NCI-H1417 treated with DMSO at 0.1 percent for 48 hours (cell line): ENCODE measurements around the gene MR1.

ENCODE experiments used
- DNase-seq: peaks from one replicate; lab custom pipeline; 2025; lab: John Stamatoyannopoulos, UW

The MR1 gene

DNA sequence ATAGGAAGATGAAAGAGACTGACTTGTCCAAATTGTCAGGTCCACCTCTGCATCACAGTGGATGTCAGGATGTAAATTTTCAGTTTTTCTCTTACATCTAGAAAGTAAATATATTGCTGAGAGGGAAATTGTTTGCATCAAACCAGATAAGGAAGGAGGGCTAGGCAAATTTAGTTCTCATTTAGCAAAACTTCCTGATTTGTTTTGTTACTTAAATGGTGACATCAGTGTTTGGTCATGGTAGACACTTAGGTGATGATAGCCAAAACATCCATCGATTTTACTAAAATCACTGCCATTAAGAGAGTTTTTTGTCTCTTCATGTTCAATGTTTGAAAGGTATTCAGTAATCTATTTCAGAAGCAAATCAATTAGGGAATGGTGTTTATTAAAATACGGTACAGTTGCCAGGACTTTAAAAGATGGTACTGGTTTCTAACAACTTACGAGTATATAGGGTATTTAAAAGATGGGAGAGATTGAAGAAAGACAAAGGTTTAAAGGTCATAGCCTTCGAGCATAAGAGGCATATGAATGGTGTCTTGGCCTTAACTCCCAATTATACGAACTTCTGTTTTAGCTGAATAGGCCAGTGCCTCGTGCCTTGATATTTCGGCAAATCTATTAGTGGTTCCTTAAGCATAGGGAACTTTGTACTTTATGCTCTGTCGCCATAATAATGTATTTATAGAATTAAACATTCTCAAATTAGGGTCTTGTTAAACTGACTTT, 57.7 kb downstream of the MR1 start:
- DNase-seq, result no peak

DNA sequence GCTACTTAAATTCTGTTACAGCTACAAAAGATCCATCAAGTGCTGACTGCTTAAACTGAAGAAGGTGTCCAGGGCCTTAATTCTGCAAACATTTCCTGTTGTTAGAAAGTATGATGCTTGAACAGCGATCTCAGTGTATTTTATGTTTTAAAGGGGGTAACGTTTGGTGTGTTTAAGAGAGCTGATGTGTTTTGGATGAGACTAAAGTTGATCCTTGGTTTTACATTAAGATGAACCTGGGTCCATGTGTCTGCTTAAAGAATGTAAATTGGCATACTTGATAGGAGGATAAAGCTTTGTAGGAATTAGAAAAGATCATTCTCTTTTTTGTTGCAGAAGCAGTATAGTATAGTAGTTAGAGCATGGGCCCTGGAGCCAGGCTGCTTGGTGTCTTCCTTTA, 58.3 kb downstream of the MR1 start:
- no peak for DNase-seq

DNA sequence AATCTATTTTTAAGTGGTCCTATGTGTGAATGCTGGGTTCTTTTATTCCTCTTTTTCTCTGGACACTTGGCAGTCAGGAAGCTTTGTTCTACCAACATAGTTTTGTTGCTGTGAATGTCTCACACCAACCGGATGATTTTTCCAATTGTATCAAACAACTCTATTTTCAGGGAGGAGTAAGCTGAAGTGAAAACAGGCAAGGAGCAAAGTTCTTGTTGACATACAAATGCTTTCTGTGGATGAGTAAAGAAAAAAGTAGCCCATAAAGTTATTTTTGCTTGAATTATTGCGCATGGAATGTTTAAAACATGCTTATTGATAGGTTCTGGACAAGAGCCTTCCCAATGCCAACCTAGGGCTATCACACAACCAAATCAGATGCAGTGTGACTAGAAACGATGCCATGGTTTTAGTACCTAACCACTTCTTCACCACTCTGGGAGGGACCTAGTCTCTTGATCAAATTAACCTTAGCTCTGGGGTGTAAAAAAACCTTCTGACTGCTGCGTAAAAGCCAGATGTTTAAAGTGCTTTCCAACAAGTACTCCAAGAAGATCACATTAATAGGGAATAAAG, 59.2 kb downstream of the MR1 start:
- DNase-seq, result no peak

DNA sequence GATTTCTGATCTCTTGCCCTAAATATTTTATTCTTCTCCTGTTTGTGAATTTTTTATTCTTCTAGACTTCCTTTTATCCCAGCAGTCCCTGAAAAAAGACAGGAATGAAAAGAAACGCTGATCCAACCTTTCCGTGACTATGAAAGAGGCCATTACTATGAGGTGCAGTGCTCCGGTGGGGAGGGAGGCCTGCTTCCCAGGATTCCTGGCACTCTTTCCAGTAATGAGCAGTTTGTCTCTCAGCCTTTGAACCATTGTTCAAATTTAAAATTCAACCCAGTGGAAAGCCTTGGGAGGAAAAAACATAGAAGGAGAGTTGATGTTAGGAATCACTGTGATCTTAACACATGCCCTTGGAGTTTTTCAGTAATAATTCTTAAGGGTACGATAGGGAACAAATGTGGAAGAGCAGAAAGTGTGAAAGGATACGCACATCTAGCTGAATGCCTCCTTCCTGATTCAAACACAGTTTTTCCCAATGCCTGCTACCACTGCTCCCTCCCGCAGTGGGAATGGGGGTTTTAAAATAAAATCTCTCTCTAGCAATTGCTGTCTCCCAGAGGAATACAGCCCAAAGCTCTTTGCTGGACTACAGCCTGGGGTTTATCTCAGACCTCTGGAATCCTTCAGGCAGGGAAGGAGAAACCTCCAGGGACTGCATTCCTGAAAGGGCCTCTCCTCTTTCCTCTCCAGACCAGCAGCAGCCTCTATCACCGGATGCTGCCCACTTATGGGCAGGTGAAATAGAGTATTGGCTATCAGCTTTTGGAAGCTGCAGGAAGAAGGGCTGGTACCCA, 60.8 kb downstream of the MR1 start:
- no peak for DNase-seq

DNA sequence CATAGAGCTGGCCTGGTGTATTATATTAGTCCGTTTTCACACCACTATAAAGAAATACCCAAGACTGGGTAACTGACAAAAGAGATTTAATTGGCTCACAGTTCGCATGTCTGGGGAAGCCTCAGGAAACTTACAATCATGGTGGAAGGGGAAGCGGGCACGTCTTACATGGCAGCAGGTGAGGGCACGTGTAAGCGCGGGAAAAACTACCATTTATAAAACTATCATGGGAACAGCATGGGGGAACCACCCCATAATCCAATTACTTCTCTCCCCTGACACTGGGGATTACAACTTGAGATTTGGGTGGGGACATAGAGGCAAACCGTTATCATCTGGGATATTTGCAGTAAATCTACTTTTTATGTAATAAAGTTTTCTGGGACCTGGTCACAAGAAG, 61.5 kb downstream of the MR1 start:
- no peak for DNase-seq

DNA sequence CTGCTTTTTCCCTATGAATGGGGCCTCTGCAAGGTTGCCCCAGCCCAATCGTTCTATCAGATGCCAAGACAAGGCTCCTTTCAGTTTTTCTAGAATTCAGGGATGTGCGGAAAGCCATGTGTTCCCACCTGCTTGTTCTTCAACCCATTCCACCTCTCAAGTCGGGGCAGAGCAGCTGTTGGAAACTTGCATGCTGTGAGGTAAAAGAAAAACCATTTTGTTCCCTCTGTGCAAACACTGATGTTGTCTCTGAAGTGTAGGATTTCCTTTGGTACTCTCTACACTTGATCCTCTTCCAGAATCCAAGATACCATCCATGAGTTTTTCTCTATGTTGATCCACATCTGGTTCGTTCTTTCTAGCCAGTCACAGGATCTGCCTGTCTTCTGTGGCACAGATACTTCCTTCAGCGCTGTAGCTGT, 62.0 kb downstream of the MR1 start:
- DNase-seq, result no peak

DNA sequence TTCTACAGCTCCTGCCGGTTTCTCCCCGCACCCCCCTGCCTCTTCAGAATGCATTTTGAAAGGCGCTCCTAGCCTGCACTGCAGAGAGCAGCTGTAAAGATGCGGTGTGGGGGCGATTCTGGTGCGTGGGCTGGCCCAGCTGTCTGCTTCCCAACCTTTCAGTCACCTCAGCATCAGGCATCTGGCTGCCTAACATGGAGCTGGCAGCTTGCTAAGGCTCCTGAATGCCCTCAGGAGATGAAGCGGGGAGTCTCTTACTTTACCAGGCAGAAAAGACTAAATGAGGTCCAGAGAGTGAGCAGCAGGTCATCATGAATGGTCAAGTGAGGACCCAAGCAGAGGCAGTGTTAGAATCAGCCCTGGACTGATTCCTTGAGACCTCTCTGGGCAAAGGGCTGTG, 63.5 kb downstream of the MR1 start:
- DNase-seq, result no peak

DNA sequence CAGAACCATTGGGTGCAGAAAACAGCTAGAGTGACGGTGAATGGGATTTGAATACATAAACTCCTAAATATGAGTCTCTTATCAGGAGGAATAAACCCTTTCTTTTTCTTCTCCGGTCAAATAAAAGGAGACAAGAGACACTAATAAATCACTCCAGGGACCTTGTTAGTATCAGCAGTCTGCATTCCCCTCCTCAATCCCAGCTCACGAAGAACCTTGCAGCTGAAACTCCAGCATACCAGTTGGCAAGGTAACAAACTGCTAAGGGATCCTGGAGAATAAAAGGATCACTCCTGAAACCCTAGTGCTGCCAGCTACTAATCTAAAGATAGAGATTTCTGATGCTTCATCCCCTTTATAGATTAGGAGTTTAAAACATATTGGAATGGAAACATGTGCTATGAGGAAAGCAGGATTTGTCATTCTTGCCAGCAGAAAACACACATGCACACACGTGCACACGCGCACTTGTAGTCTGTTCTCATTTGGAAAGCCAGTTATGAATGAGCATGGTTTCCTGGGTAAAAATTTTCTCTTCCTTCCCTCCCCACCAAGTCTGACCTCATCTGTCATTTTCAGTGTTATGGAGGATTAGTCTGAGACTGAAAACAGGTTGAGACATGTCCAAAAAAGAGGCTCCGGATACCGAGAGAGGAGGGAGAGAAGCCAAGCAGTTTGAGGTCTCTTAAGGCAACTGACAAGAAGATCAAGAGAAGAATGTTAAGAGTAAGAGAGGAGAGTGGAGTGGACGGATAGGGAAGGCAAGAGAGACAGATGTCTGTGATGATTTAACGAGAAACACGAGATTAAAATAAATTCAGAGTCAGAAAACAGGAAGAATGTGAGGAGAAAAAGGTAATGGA, 65.6 kb downstream of the MR1 start:
- no peak for DNase-seq

DNA sequence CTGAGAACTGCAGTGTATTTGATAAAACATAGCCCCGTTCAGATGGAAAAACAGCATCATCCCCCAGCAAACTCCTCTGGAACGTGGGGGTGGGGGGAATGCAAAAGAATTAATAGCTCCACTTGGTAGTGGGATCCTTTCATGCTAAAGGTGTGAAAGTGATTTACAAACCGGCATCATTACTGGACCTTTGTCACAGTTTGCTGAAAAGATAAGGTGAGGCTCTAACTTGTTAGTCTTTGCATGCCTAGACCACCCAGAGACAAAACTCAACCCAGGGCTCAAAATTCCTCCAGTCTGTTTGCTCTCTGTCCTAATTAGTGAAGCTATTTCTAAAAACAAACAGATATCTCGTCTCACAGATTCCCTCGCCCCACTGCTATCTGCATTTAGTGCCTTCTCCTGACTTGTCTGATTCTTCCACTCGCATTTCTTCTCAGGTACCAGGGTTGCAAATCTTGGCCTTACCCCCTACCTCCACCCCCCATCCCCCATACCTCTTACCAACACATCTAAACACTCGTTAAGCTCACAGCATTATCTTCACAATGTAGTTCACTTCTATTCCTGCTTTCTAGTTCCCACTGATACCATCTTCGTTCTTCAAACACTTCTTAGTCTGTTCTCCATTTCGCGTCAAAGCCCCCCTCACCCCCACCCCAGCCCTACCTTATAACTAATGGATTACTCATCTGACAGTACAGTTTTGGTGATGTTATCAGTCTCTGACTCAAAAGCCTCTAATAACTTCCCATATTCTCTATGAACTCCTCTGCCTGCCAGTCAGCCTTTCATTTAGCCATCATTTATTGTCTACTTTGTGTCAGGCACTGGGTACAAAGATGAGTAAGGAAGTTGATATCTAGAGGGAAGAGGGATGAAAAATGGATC, 66.5 kb downstream of the MR1 start:
- DNase-seq, result no peak

DNA sequence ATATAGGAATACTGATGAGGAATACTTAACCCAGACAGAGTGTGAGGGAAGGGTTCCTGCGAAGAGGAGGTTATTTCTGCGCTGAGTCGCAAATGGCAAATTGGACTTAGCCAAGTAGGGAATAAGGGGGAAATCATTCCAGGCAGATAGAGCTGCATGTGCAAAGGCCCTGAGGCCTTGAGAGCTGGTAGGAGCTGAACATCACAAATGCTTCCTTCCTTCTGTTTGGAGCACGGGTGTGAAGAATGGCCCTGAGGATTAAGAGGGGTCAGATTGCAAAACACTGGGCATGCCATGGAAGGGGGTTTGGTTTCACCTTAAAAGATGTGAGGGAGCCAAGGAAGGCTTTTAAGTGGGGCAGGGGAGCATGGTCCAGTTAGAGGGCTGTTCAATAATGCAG, 67.2 kb downstream of the MR1 start:
- DNase-seq, result no peak

DNA sequence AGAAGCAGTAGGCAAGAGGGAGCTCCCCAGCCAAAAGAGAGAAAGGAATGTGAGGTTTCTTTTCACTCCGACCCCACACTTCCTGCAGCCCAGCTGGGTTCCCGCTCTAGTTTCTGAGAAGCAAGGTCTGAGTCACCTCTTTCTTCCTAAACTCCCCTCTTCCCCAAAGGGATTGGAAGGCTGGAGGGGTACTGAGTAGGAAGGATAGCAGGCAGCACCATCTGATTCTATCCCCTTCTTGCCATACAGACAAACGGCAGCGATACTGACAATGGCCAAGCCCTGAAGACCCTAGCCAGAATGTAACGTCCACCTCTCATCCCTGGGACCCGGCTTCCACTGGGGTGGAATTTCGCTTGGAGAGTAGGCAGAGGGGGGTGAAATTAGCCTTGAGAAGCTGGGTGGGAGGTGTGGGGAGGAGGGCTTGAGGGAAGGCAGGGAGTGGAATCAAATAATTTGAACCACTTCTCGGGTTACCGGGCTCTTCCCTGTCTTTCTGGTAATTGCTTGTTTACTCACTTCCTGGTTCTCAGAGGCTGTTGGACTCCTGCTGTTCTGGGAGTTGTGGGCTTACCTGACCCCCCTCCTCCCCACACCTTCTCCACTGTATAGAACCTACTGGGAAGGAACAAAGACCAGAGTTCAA, 67.9 kb downstream of the MR1 start:
- DNase-seq, result peak; percentile 84

DNA sequence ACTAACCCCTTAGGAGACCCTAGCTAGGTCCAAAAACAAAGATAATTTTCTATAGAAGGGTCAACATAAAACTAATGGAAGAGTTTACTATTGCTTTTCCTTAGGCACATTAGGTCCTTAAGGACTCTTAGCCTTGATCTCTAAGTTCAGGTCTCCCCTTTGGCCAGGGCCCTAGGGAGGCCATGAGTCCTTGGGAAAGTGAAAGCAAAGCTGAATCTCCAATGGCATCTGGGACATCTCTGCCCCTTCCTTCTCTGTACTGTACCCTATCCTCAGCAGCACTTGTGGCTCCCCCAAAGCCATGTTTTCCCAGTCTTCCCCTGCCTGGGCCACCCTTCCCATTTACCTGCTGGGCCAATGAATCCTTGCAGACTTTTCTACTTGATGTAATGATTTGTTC, 69.1 kb downstream of the MR1 start:
- no peak for DNase-seq

DNA sequence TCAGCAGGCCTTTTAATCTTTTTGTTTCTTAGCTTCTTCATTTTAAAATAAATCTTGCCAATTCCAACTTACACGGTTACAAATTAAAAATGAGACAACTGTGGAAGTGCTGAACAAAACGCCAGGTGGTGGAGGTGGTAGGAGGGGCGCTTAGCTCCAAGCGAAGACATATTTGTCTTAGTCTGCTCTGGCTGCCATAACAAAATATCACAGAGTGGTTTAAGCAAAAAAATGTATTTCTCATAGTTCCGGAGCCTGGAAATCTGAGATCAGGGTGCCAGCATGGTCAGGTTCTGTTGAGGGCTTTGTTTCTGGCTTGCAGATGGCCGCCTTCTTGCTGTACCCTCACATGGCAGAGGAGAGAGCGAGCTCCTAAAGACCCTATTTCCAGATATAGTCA, 69.6 kb downstream of the MR1 start:
- DNase-seq, result no peak

DNA sequence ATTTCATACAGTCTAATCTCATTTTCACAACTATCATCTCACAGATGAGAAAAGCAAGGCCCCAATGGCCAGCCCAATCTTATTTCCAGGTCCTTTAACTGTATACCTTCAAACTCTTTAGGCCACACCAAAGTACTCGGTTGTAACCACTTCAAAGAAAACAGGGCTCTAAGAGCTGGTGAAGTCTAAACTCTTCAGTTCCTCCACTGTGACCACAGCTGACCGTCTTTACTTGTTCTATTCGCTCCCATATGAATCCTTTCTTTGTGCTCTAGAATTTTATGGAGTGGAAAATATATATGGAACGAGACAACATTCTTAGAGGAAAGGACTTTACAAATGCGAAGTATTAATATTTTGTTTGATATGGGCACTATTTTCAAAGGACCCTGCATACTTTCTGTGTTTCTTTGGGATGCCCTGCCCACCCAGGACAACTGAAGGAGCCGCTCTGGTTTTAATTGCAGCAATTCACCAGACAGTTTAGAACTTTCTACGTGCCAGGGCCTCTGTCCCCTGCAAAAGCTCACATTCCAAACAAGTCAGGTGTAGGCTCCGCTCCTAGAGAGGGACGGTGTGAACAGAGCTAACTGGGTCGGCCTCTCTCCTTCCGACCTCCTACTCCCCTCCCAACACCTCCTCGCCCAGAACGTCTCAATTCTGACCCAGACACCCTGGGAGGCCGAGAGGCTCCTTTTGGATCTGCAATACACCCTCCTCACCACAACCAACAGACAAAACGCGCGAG, 70.4 kb downstream of the MR1 start:
- DNase-seq, result no peak

DNA sequence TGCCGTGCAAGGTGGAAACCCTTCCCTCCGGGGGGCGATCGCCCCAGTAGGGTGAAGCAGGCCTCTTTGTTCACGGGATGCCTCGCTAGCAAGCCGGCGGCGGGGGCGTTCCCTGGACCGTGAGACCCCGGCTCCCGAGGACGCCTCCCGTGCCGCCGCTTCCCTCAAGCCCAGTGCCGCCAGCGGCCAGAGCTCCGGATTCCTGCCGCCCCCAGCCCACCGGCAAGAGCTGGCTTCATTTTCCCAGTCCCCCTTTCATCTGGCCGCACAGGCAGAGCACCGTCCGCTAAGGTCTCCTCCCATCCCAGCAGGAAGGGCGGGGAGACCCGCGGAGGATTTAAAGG, 71.0 kb downstream of the MR1 start:
- no peak for DNase-seq

DNA sequence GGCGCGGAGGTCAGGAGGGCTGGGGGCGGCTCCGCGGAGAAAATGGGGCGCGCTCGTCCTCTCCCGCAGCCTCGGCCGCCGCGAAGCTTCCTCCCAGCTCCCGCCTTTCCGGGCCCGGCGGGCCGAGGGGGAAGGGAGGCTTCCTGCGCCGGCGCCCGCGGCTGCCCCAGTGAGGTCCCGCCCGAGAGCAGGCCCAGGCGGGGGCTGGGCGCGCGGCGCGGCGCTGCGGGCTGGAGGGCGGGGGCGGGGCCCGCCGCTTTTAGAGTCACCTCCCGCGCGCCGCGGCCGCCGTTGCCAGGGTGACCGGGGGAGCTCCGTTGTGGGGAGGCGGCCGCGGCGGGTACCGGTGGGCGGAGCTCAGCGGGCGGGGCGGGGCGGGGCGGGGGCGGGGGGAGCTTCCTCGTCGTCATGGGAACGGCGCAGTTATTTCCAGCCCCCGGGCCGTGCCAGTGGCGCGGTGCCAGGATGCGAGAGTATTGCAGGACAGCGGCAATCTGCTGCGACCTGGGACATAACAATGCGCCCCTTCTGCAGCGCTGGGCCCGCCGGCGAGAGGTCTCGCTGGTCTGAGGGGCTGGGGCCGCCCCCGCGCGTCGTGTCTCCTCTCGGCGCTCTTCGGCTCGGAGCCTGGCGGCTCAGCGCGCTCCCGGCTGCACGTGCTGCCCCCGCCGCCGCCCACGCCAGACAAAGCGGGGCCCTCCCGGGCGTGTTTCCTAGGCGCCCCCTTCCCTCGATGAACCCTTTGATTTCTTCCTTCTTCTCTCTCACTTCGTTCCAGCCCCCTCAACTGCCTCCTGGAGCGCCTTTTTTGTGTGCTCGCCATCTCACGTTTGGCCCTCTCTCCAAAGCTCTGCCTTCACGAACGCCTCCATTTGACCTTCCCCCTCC, 71.6 kb downstream of the MR1 start:
- DNase-seq, result peak; percentile 89

DNA sequence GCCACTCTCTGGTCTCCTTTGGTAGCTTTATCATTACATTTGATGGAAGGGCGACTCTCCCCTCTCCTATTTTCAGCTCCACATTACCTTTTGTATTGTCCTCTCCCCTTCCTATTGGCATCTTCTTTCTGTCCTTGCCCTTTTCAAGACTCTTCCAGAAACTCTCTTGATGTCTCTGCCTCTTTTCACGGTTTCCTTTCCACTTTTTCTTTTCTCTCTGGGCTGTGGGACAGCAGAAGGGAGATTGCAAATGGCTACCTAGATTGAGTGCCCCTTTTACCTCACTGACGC, 72.2 kb downstream of the MR1 start:
- no peak for DNase-seq

DNA sequence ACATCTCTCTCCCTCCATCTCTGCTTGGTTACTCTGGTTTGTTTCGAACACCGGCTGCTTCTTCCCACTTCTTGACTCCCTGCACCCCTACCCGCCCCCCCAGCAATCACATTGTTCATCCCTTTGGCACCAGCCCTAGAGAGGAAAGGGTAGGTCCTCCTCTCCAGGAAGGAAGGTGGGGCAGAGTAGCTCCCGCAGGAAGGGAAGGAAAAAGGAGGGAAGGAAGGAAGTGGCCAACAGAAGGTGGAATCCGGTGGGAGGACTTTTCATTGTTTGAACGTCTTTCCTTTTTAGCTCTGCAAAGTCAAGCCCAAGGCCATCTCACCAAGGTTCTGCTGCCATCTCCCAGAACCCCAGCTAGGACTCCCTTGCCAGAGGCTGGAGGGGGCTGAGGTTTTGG, 72.7 kb downstream of the MR1 start:
- DNase-seq, result no peak

DNA sequence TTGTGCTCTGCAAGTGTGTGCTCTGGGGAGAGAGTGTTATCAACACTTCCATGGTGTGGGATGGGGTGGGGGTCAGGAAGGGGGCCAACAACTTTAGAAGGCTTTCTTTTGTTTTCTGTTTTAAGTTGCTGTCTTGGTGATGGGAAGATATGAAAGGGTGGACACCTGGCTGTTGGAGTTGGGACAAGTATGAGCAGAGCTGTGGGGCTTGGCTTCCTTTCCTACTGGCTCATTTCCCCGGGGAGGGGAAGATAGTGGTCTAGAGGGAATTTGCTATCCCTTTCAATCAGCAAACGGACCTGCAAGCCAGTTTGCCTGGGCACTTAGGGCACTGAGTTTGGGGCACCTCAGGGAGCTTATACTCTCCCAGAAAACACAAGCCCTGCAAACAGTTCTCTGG, 73.9 kb downstream of the MR1 start:
- no peak for DNase-seq
